Activated naive CD8-positive, alpha-beta T cell treated with anti-CD3 and anti-CD28 coated beads, Interleukin-2, amount 50 U/mL, for 24 hours (primary cell): ENCODE measurements around the gene ADAMTS13.

Source experiments
- ATAC-seq: fragments of 150-1000 bp; cut with Tn5 transposase; one replicate; pipeline ENCODE4 v1.10.0; 2021
- DNase-seq: peaks from one replicate; pipeline ENCODE4 v3.0.0; 2021
- H3K27ac Mint-ChIP-seq: one replicate; pipeline ENCODE4 v1.8.0; 2021; ENCODE audit warnings: mild to moderate bottlenecking, mixed read lengths
- H3K27me3 Mint-ChIP-seq: one replicate; pipeline ENCODE4 v1.8.0; 2021; ENCODE audit warnings: mixed read lengths
- H3K36me3 Mint-ChIP-seq: one replicate; pipeline ENCODE4 v1.8.0; 2021; ENCODE audit warnings: low read depth, mixed read lengths
- H3K4me1 Mint-ChIP-seq: one replicate; pipeline ENCODE4 v1.8.0; 2021; ENCODE audit warnings: mixed read lengths
- H3K4me3 Mint-ChIP-seq: one replicate; pipeline ENCODE4 v1.8.0; 2021; ENCODE audit warnings: mild to moderate bottlenecking, moderate library complexity, mixed read lengths
- H3K9me3 Mint-ChIP-seq: one replicate; pipeline ENCODE4 v1.8.0; 2021; ENCODE audit warnings: mixed read lengths

The ADAMTS13 gene

GRCh38 chr9:133499132-133499891, 77.1 kb downstream of the ADAMTS13 start:
- Mint-ChIP-seq H3K36me3 (peaks cover 2% of the 10 kb centered on the region), H3K27ac (no peak overlapping the region), H3K27me3 (peaks cover 5% of the 10 kb centered on the region), H3K4me3 (no peak overlapping the region), H3K4me1 (no peaks in the 10 kb centered on the region), H3K9me3 (peaks cover 17% of the 10 kb centered on the region)
- ATAC-seq (no peak), DNase-seq (no peak)

- peaks cover 5% of the 10 kb centered on the region for H3K27me3 Mint-ChIP-seq
- DNase-seq (no peak), ATAC-seq (no peak)
- no peak overlapping the region for H3K4me3 Mint-ChIP-seq
- H3K36me3 Mint-ChIP-seq: peaks cover 2% of the 10 kb centered on the region
- H3K9me3 Mint-ChIP-seq: peaks cover 17% of the 10 kb centered on the region
- no peaks in the 10 kb centered on the region for H3K4me1 Mint-ChIP-seq
- no peak overlapping the region for H3K27ac Mint-ChIP-seq
Observed at GRCh38 chr9:133499892-133500270, 77.7 kb downstream of the ADAMTS13 start.

DNA sequence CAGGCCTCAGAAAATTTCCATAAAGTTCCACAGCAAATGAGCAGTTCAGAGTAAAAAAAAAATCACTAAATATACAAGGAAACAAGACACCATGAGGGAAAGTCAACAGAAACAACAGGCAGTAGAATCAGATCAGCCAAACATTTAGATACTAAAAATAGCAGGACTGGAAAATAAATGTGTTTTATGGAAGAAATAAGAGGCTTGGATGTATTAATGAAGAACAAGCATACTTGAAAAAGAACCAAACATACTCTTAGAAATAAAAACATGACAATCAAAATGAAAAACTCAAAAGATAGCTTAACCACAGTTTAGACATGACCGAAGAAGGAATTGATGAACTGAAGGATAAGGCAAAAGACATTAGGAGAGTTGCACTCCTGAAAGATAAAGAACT, 79.9 kb downstream of the ADAMTS13 start:
- Mint-ChIP-seq H3K36me3 (peaks cover 2% of the 10 kb centered on the region), H3K4me3 (no peak overlapping the region), H3K27me3 (peaks cover 5% of the 10 kb centered on the region), H3K27ac (no peak overlapping the region), H3K9me3 (peaks cover 17% of the 10 kb centered on the region), H3K4me1 (no peaks in the 10 kb centered on the region)
- no peak for ATAC-seq
- no peak for DNase-seq

- ATAC-seq (no peak), DNase-seq (no peak)
- Mint-ChIP-seq H3K27me3 (peaks cover 5% of the 10 kb centered on the region), H3K36me3 (peaks cover 2% of the 10 kb centered on the region), H3K27ac (no peak overlapping the region), H3K4me1 (peaks cover 15% of the 10 kb centered on the region), H3K4me3 (no peak overlapping the region), H3K9me3 (peaks cover 17% of the 10 kb centered on the region)
Observed at GRCh38 chr9:133505186-133505830, 83.1 kb downstream of the ADAMTS13 start.

DNA sequence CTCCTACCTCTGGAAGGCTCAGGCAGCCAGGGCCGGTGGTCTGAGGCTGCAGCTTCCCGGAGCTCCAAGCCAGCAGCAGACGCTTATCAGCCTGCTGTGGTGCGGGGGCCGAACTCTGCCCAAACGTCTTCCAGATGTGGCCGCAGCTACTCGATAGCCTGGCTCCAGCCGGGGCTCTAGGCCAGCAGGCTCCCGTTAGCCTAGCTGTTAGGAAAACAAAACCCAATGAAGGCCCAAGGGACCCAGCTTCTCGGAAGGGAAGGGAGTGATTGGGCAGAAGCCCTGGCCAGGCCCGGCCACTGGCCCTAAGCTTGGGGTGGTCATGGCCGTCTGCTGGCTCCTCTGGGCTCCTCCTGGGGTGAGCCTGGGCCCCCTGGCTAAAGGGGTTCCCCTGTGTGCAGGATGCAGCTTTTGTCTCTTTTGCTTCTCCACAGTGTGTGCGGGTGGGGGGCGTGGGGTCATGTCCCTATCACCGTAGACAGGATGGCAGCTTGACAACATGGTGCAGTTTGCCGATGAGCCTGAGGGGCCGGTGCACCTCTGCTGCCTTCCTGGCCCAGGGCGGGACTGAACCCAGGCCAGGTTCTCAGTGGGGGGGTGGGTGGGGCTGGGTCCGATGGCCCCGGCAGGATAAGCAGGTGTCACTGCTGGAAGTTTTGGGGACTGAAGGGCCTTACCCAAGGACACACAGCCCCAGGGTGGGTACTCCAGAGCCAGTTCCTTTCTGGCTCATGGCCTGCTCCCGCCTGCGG, 83.9 kb downstream of the ADAMTS13 start:
- Mint-ChIP-seq H3K4me1 (peaks cover 15% of the 10 kb centered on the region), H3K27ac (no peak overlapping the region), H3K36me3 (peaks cover 2% of the 10 kb centered on the region), H3K4me3 (no peak overlapping the region), H3K9me3 (peaks cover 15% of the 10 kb centered on the region), H3K27me3 (peaks cover 5% of the 10 kb centered on the region)
- no peak for ATAC-seq
- DNase-seq: no peak

- Mint-ChIP-seq H3K4me3 (no peak overlapping the region), H3K9me3 (peaks cover 11% of the 10 kb centered on the region), H3K27me3 (peaks cover 5% of the 10 kb centered on the region), H3K4me1 (peaks cover 15% of the 10 kb centered on the region), H3K27ac (no peak overlapping the region), H3K36me3 (peaks cover 2% of the 10 kb centered on the region)
- DNase-seq: no peak
- no peak for ATAC-seq
Observed at GRCh38 chr9:133506653-133507038, 84.5 kb downstream of the ADAMTS13 start.

DNA sequence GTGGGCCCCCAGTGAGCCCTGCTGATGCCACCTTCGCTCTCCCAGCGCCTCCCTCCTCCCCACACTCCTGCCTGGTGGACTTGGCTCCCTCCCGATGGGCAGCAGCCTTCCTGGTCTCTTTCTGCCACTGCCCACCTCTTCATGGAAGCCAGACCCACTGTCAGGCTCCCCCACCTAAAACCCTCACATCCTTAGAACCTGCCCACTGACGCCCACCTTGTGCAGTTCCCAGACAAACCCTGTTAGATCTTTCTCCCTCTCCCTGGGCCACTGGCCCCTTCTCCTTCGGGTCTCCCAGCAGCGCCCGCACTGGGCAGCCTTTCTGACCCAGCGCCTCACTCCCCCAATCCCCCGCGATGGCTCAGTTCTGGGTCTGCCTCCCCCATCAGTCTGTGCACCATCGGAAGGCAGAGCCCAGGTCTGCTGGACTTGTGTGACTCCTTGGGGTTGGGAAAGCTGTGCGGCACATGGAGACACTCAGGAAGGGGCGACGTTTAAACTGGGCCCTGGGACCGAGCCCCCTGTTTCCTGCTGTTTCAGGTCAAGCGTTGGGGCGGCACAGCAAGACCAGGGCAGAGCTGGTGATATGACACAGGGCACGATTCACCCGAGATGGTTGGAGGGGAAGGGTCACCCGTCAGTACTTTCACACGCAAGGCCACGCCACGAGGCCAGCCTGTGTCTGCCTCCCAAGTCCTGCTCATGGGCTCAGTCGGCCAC, 85.2 kb downstream of the ADAMTS13 start:
- Mint-ChIP-seq H3K4me1 (peaks cover 15% of the 10 kb centered on the region), H3K36me3 (no peaks in the 10 kb centered on the region), H3K27me3 (peaks cover 3% of the 10 kb centered on the region), H3K9me3 (peaks cover 4% of the 10 kb centered on the region), H3K4me3 (no peak overlapping the region), H3K27ac (no peak overlapping the region)
- DNase-seq: no peak
- ATAC-seq: no peak

DNA sequence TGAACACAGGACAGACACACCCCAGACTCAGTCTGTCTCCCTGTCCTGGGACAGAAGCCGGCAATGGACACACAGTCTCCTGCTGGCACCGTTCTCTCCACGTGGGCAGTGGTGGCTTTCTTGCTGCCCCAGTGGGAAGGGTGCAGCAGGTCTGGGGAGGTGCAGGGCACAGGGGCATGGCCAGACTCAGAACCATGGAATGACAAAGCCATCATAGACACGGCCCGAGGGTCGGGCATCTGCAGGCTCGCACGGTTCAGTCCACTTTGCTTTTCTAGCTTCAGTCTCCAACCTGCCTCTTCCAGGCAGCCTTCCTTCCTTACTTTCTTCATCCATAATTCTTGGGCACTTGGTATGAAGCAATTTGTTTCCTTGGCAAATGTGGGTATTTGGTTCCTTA, 85.9 kb downstream of the ADAMTS13 start:
- ATAC-seq (no peak), DNase-seq (no peak)
- H3K36me3 Mint-ChIP-seq: no peaks in the 10 kb centered on the region
- H3K4me1 Mint-ChIP-seq: peaks cover 15% of the 10 kb centered on the region
- H3K4me3 Mint-ChIP-seq: no peak overlapping the region
- no peak overlapping the region for H3K27ac Mint-ChIP-seq
- no peaks in the 10 kb centered on the region for H3K9me3 Mint-ChIP-seq
- no peaks in the 10 kb centered on the region for H3K27me3 Mint-ChIP-seq
